Adrenal gland (tissue), 5 donors: ENCODE data around the gene PDX1.

ENCODE experiments used
- CTCF ChIP-seq, 6 experiments: fragments of 450-650 bp in 4 of 6; fragments of 200-600 bp in 2 of 6; sonication (generic) in 1 of 6; IDR thresholded peaks; 1 replicate in 5 of 6; 2 replicates in 1 of 6; pipeline versions ENCODE4 v1.5.1 to v1.8.0; 2016 to 2021; ENCODE audit warnings: antibody characterized with exemption in 6 of 6, mild to moderate bottlenecking in 2 of 6, moderate library complexity in 1 of 6
- POLR2A ChIP-seq, 2 donors: fragments of 450-650 bp; IDR thresholded peaks; one replicate each; pipeline ENCODE4 v1.6.1; 2017; ENCODE audit warnings: antibody characterized with exemption in 2 of 2, mild to moderate bottlenecking in 2 of 2, moderate library complexity in 1 of 2
- donor health status: DM: no; HTN: no; CAD: no.

DNA sequence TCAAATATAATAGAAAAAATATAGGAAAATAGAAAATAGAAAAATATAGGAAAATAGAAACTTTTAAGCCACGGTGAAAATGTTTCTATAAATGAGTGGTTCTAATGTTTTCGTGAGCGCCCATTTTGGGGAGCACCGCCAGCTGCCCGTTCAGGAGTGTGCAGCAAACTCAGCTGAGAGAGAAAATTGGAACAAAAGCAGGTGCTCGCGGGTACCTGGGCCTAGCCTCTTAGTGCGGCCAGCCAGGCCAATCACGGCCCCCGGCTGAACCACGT is 204 bp upstream of the PDX1 start:
- TF ChIP-seq CTCF (IDR thresholded peaks at IDR 0.05) (no peak), POLR2A (IDR thresholded peaks at IDR 0.05) (no peak)
